ENCODE results near the gene ELOVL1. TPM values are rescaled to one million over a fixed set of nuclear protein-coding genes. Genes with fewer than 3 reads are reported as not detected.
"Not testable (repeated sequence)": the region's sequence is repeated elsewhere in the genome, so short reads cannot be mapped to it uniquely, and the experiment has no call there.

The ELOVL1 gene
- total RNA-seq, result 100 to 1,000 TPM in 3 of 4 donors, 10 to 100 TPM in 1; 99.8 to 187 (median 115) TPM

DNA sequence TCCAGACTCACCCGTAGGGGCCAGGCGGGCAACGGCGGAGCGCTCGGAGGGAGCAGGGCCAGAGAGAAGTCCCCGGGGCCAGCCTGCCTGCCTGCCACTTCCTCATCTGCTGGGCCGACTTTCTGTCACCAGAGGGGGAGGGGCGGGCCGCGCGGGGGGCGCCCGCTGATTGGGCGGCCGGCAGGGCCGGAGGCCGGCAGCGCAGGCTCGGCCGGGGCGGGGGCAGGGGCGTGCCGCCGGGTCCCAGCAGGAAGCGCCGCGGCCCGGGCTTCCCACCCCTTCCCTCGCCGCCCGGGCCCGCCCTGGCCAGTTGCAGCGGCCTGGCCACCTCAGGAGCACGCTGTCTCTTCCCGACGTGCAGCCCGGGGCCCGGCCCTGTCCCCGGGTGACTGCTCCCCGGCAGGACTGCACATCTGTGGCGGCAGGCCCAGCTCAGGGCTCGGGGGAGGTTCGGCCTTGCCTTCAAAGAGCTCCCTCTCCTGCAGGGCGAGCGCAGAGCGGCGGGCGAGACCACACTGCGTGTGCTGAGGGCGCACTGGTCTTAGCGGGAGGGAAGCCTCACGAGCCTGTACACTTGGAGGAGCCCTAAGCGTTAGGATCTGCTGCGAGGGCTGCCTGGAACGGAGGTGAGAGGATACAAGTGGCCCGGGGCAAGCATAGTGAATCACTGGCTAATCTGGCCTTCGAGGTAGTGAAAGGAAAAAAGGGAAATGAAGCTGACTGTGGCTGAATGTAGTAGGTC is at the start of gene ELOVL1:
Gene ELOVL1 (minus strand): TSS at position 108 of the 742 bp plus-strand sequence. CDS start 2,402 bp downstream, outside the sequence.
- intact Hi-C loops (cut with DNase I), result no loop called here
- 0% methylated on average over 2 to 5 of the region's 58 CpGs for WGBS, 2 donors
- peak within 1 kb of the TSS; percentile 70 to 86 (median 85) for H3K4me3 ChIP-seq
- peaks cover 18 to 64% (median 31%) of the 10 kb centered on the region in 3 donors for H3K4me1 ChIP-seq
- DNase-seq, result peak; percentile 67
- H3K27ac ChIP-seq, result peak within 1 kb of the TSS; percentile 94 to 99 (median 97)
- peaks cover 22 to 27% (median 24%) of the 10 kb centered on the region in 3 donors for H3K36me3 ChIP-seq
- no peaks in the 10 kb centered on the region for H3K27me3 ChIP-seq
- no peaks in the 10 kb centered on the region for H3K9me3 ChIP-seq
- TF ChIP-seq POLR2A (IDR thresholded peaks at IDR 0.05), result peak in 3 of 4 donors; percentile 16 to 86 (median 69)
- peak in 4 of 6 experiments; percentile 16 to 24 (median 22) for TF ChIP-seq CTCF (IDR thresholded peaks at IDR 0.05)

- peaks cover 27 to 68% (median 33%) of the 10 kb centered on the region in 3 donors for H3K36me3 ChIP-seq
- no peaks in the 10 kb centered on the region for H3K4me1 ChIP-seq
- no peak for DNase-seq
- intact Hi-C loops (cut with DNase I), result loop anchor here (5.0 kb wide), 1 partner anchor 189 kb away; no protein-coding TSS in a partner anchor
- H3K4me3 ChIP-seq, result no peak overlapping the region
- H3K27me3 ChIP-seq, result no peaks in the 10 kb centered on the region
- H3K9me3 ChIP-seq, result no peaks in the 10 kb centered on the region
- TF ChIP-seq CTCF (IDR thresholded peaks at IDR 0.05) (no peak), POLR2A (IDR thresholded peaks at IDR 0.05) (no peak)
- H3K27ac ChIP-seq, result no peak overlapping the region
- WGBS, 2 donors, result 78% methylated on average over 1 to 5 of the region's 5 CpGs
Measured at GRCh38 chr1:43415901-43416300, 48.1 kb upstream of the ELOVL1 start.

- H3K27ac ChIP-seq, result no peak overlapping the region
- no peak for DNase-seq
- 81 to 85% methylated on average over 4 to 5 of the region's 5 CpGs for WGBS, 2 donors
- no peaks in the 10 kb centered on the region for H3K4me1 ChIP-seq
- H3K36me3 ChIP-seq, result peaks cover 15 to 66% (median 21%) of the 10 kb centered on the region in 3 donors
- no peaks in the 10 kb centered on the region for H3K27me3 ChIP-seq
- TF ChIP-seq CTCF (IDR thresholded peaks at IDR 0.05), result peak; percentile 47 to 69 (median 64)
- TF ChIP-seq POLR2A (IDR thresholded peaks at IDR 0.05), result no peak
- no peak overlapping the region for H3K4me3 ChIP-seq
- intact Hi-C loops (cut with DNase I), result loop anchor here (5.0 kb wide), 1 partner anchor 187 kb away; no protein-coding TSS in a partner anchor
- no peaks in the 10 kb centered on the region for H3K9me3 ChIP-seq
Measured at GRCh38 chr1:43414634-43415223, 46.9 kb upstream of the ELOVL1 start.

- intact Hi-C loops (cut with DNase I); H3K4me3 ChIP-seq; H3K4me1 ChIP-seq; H3K27me3 ChIP-seq; H3K9me3 ChIP-seq; H3K27ac ChIP-seq; DNase-seq: not testable (repeated sequence)
- peaks cover 12 to 66% (median 15%) of the 10 kb centered on the region in 3 donors for H3K36me3 ChIP-seq
- WGBS, 2 donors, result 94 to 96% methylated on average over 1 of the region's 1 CpG
Measured at GRCh38 chr1:43413426-43413825, 45.6 kb upstream of the ELOVL1 start.

GRCh38 chr1:43410571-43410970 is 42.8 kb upstream of the ELOVL1 start:
- WGBS, 2 donors, result 20 to 47% methylated on average over 3 of the region's 3 CpGs
- no peak for DNase-seq
- H3K27ac ChIP-seq, result no peak overlapping the region
- intact Hi-C loops (cut with DNase I), result no loop called here
- H3K4me3 ChIP-seq, result no peak overlapping the region
- TF ChIP-seq CTCF (IDR thresholded peaks at IDR 0.05) (no peak), POLR2A (IDR thresholded peaks at IDR 0.05) (no peak)
- no peaks in the 10 kb centered on the region for H3K4me1 ChIP-seq
- peaks cover 6 to 66% (median 19%) of the 10 kb centered on the region in 3 donors for H3K36me3 ChIP-seq
- H3K9me3 ChIP-seq, result no peaks in the 10 kb centered on the region
- no peaks in the 10 kb centered on the region for H3K27me3 ChIP-seq

Measured in esophagus squamous epithelium (tissue), 5 donors.